HG03159 (cell line): ENCODE measurements around the gene ARID1A.
"Not testable (repeated sequence)": the region's sequence is repeated elsewhere in the genome, so short reads cannot be mapped to it uniquely, and the experiment has no call there.

Source experiments
- ATAC-seq: cut with Tn5 transposase; IDR thresholded peaks from one replicate; pipeline ENCODE4 v1.9.1; 2021; ENCODE audit warnings: mild to moderate bottlenecking, moderate library complexity; ENCODE audit not compliant: unreplicated experiment

Gene ARID1A

GRCh38 chr1:26786437-26787380 is 90.9 kb downstream of the ARID1A start:
- no peak for ATAC-seq

DNA sequence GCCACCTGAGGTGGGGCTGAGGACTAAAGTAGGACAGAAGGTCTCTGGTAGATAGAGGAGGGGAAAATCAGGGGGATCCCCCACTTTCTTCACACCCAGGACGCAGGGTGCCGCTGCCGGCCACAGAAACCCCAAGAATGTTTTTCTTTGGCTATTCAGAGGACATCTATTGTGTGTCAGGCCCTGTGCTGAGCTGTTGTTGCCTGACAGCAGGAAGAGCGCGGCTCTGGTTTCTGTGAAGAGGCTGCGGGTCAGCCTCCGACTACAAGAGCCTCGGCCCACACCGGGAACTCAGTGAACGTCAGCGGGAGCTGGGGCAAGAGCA is 91.5 kb downstream of the ARID1A start:
- peak; percentile 26 for ATAC-seq

DNA sequence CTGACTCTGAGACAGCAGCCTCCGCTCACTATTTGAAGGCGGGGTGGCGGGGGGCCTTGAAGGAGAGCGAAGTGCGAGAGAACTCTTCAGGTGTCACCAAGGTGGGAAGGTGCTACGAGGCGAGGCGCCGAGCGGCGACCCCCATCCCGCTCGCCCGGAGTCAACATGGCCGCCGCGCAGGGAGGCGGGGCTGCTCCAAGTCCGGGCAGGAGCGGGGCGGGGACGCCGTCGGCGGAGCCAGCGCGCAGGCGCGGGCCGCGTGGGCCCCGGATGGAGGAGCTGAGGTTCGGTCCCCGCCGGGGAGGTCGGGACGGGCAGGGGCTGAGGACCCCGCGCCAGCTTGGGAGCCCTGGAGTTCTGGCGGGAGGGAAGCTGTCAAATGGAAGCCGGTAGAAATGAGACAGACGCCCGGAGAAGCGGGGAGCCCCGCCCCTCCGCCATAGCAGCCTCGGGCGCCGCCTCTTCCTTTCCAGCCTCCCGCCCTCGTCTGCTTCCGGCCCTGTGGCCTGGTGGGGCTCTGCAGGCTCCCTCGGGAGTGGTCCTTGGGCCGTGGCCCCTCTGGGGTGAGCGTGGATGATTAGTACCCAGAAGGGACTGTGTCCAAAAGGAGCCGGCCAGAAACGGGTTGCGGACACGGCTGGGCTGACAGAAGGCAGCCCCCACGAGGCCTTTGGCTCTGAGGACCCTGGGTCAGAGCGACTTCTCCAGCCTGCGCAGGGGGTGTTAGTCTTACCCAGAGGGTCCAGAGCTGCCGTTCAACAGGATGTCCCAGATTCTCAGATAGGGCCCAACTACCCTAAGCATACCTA is 92.1 kb downstream of the ARID1A start, which contains the start of gene PIGV:
Gene PIGV, plus strand, starts transcription at position 245 of the 809 bp plus-strand sequence. CDS start 2,866 bp downstream, outside the sequence.
- ATAC-seq: peak; percentile 64

GRCh38 chr1:26788515-26788785 is 92.6 kb downstream of the ARID1A start:
- no peak for ATAC-seq

- no peak for ATAC-seq
Measured at GRCh38 chr1:26788836-26789611, 93.2 kb downstream of the ARID1A start.

- ATAC-seq: no peak
Measured at GRCh38 chr1:26789612-26789865, 93.7 kb downstream of the ARID1A start.

DNA sequence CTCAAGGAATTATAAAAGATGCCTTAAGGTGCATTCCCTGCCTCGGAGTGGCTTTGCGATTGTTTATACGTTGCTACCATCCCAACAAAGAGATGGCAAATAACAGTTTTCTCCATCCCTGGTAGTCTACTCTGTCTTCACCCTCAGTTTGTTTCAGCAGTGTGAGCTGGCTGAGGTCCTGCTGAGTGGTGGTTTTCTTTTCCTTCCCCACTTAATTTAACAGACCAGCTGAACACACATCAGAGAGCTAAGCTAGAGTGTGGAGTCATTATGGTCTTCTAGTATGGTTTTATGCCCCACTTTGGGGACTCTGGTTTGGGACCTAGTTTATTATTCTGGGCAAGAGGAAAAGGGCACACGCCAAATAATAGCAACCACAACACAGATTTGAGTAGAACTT is 94.1 kb downstream of the ARID1A start:
- no peak for ATAC-seq

DNA sequence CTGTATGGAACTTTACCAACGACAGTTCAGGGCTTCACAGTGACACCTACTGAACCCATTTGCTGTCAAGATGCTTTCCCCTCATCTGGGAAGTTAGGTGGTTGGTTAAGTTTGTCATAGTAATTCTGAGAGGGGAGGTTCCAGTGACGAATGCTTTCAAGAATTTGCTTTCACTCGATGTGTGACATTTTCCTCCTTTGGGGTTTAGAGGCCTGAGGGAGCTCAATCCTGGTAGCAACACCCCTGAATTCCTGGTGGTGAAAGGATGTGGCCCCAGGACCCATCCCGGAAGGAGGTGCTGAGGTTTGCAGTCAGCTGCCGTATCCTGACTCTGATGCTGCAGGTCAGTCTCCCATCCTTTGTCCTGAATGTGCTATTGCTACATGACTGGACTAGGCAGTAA is 94.7 kb downstream of the ARID1A start:
- no peak for ATAC-seq

- no peak for ATAC-seq
Measured at GRCh38 chr1:26791148-26791547, 95.3 kb downstream of the ARID1A start.

GRCh38 chr1:26791626-26792025 is 95.8 kb downstream of the ARID1A start:
- no peak for ATAC-seq

GRCh38 chr1:26792924-26793323 is 97.1 kb downstream of the ARID1A start:
- ATAC-seq: no peak

- no peak for ATAC-seq
Measured at GRCh38 chr1:26794391-26794790, 98.6 kb downstream of the ARID1A start.

DNA sequence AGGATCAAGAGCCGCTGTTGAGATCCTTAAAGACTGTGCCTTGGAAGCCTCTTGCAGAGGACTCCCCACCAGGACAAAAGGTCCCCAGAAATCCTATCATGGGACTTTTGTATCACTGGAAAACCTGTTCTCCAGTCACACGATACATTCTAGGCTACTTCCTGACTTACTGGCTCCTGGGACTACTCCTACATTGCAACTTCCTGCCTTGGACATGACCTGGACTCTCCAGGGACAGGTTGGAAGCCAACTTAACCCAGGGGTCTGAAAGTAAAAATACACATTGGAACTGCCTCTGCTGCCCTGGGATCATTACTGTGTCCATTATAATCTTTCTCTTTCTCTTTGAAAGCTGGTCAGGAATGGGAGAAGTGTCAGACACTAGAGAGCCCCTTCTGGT is 101.8 kb downstream of the ARID1A start:
- no peak for ATAC-seq

- ATAC-seq: no peak
Measured at GRCh38 chr1:26799479-26800142, 103.8 kb downstream of the ARID1A start.

DNA sequence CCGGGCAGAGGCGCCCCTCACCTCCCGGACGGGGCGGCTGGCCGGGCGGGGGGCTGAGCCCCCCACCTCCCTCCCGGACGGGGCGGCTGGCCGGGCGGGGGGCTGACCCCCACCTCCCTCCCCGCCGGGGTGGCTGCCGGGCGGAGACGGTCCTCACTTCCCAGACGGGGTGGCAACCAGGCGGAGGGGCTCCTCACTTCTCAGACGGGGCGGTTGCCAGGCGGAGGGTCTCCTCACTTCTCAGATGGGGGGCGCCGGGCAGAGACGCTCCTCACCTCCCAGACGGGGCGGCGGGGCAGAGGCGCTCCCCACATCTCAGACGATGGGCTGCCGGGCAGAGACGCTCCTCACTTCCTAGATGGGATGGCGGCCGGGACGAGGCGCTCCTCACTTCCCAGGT is 108.1 kb downstream of the ARID1A start:
- not testable (repeated sequence) for ATAC-seq

DNA sequence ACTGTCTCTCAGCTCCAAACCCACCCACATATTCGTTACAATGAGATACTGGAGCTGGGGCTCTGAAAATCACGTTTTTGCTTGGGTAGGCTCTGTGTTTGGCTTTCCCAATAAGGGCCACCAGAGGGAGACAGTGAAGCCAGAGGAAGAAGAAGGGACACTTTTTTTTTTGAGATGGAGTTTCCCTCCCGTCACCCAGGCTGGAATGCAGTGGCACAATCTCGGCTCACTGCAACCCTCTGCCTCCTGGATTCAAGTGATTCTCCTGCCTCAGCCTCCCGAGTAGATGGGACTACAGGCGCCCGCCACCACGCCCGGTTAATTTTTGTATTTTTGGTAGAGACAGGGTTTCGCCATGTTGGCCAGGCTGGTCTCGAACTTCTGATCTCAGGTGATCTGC is 114.3 kb downstream of the ARID1A start:
- not testable (repeated sequence) for ATAC-seq

GRCh38 chr1:26811057-26811456 is 115.2 kb downstream of the ARID1A start:
- ATAC-seq: no peak

DNA sequence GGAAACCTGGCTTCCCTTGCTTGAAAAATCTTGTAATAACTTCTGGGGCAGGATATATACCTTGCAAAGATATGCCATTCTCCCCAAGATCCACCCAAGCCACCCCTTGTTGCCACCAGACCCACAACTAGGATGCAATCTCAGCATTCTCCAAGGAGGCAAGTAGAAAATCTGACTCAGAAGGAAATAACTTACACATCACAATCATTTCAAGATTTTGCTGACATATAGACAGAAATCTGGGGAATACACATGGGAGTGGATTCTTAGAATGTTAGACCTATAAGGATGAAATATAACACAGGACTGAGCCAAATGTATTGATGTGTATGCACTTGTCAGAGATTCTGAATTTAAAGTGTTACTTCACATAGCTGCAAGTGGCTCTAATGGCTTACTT is 115.9 kb downstream of the ARID1A start:
- ATAC-seq: no peak

GRCh38 chr1:26814377-26814776 is 118.6 kb downstream of the ARID1A start:
- ATAC-seq: no peak

GRCh38 chr1:26814893-26815292 is 119.1 kb downstream of the ARID1A start:
- no peak for ATAC-seq

DNA sequence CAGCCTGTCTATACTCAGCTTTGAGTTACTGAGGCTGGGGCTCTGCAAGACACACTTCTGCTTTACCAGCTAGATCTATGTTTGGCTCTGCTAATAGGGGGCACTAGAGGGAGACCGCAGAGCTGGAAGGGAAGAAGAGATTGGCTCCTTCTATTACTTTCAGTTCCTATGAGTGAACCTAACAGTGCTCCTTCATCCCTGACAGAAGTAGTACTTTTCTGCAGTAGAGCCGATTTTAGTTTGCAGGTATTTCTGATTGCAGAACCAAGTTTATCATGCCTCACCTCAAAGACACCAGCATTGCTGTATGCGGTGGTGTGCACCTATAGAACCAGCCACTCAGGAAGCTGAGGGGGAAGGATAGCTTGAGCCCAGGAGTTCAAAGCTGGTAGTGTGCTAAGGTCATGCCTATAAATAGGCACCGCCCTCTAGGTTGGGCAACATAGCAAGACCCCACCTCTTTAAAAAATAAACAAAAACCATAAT is 125.0 kb downstream of the ARID1A start:
- peak; percentile 93 for ATAC-seq
